GM21390 (cell line): ENCODE data around the gene ATP6V1B1.

Experiments
- ATAC-seq: cut with Tn5 transposase; IDR thresholded peaks from one replicate; pipeline ENCODE4 v1.9.1; 2021; ENCODE audit not compliant: unreplicated experiment

ATP6V1B1 gene

DNA sequence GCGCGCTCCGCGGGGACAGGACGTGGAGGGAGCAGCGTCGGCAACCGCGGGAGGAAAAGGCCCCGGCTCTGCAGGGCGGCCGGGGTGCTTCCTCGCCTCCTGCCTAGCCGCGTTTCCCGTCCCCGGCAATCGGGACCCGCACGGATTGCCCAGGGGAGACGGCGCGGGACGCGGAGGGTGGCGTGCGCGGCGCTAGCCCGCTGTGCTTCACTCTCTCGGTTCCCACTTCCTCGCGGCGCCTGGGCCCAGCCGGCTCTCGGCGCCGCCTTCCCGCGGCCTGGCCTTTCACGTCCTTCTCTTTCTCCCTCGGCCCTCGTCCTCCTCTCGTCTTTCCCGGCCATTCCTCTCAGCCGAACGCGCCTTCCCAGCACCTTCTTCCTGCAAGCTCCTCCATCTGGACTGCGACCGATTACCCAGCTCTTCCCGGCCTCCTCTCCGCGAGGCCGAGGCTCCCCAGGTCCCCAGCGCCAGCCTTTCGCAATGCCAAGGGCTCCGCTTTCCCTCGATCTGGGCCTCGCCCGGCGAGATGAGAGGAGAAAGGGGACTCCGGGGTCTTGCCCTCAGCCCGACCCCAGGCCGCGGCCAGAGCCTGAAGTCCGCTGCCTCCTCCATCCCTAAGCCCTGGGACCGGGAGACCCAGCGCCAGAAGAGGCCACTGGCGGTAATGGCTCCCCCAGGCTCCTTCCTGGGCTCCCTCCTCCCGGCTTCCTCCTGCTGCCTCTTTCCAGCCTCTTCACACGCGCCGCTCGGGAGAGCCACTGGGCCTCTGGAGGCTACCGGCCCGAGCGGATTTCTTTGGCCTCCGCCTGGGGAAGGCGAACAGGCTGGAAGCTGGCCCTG lies 34.3 kb upstream of the ATP6V1B1 start:
- no peak for ATAC-seq

DNA sequence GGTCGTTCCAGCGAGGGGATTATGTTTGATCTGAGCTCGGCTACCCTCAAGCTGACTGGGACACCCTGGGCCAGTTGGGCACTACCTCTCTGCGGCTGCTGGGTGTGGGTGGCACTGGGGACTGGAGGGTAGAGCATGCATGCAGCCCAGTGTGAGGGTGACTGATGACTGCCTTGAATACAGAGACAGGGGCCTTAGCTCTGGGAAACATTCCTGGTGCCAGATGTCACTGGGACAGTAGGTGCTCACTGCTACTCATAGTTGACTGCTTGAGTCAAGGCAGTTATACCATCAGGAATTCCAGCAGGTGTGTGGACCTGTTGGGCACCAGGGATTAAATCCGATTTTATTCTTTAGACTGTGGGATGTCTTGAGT lies 33.6 kb upstream of the ATP6V1B1 start:
- no peak for ATAC-seq

DNA sequence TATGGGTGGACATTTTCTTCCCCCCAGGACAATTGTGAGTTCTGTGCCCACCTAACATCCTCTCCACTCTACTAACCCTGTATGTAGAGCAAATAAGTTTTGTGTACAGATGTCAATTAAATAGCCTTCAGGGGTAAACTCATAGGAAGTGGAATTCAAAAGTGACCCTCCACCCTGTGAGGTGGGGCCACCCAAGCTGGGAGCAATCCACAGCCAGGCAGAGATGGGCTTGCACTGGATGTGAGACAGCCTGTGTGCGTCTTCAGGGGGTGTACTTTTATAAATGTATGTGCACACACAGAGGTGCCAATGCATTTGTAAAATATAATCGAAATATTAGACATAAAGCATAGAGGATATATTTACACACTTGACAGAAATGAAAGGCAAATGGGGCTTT lies 33.1 kb upstream of the ATP6V1B1 start:
- ATAC-seq: no peak

DNA sequence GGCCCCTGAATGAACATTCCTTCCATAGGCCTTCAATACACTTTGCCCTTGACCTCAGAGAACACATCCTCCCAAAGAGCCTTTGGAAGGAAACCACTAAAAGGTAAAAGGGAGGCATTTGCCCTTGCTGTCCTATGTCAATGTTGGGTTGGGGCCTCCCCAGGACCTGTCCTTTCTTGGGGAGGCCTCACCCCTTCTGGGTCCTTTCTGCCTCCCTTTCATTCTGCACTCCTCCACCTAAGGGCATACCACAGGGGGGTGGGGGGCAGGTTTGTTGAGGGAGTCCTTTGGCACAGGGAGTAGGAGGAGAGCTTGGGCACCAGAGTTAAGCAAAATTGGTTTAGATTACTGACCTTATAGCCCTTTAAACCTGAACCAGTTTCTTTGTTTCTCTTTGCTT lies 32.5 kb upstream of the ATP6V1B1 start:
- no peak for ATAC-seq

- ATAC-seq: no peak
These were observed 31.9 kb upstream of the ATP6V1B1 start for GRCh38 chr2:70903641-70904340.

- ATAC-seq: no peak
These were observed 31.1 kb upstream of the ATP6V1B1 start for GRCh38 chr2:70904371-70905216.

GRCh38 chr2:70905443-70906421 lies 30.0 kb upstream of the ATP6V1B1 start:
- no peak for ATAC-seq

DNA sequence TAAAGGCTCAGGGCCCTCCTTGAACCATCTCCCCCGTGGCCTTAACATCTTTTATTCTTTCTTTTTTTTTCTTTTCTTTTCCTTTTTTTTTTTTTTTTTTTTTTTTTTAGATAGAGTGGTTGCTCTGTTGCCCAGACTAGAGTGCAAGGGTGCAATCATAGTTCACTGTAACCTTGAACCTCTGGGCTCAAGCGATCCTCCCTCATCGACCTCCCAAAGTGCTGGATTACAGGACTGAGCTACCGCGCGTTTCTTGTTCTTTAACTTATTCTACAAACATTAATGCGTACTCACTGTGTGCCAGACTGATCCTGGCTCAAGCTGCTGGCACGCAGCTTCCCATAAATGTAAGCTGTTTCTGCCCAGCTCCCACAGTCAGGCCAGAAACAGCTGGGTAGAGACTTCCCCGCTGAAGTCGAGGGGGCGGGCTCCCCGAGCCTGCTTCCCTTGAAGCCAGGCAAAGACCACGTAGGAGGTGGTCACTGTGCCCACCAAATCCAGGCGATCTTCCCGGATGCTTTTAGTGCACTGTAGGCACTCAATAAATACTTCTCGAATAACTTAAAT lies 29.2 kb upstream of the ATP6V1B1 start:
- ATAC-seq: no peak

DNA sequence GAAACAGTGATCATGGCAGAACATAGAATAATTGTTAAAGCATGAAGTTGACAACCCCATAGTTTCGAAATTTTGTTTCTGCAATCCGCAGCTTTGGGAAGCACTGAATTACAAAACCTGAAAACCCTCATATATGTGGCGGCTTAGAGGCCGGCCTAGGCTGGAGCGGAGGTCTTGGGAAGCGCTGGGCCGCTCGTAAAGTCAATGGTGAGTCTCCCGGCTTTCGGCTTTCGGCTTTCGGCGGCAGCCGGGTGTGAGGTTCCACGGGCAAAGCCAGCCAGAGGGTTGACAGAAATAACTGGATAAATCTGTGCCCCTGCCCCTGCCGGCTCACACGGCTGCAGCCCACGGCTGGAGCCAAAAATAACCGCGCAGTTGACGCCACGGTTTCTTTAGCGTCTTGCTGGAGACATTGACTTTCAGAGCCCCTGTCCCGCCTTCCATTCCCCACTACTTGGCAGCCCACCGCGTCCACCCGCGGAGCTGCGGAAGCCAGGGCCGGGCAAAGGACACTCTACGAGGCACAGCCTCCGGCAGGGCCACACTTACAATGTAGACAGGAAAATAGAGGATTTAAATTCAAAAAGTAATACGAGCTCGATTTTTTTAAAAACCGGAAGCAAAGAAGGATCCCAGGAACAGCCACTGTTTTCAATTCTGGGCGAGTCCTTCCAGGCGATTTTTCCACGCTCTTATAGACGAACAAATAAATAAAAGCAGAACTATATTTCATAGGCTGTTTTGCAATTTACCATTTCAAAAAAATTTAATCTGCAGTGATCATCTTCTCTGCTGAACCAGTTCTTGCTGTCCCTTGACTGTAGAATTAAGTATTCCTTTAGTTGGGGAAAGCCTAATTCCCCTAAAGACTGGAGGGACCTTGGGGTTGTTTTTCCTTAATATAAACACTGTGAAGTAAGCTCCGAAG lies 28.3 kb upstream of the ATP6V1B1 start:
- no peak for ATAC-seq

DNA sequence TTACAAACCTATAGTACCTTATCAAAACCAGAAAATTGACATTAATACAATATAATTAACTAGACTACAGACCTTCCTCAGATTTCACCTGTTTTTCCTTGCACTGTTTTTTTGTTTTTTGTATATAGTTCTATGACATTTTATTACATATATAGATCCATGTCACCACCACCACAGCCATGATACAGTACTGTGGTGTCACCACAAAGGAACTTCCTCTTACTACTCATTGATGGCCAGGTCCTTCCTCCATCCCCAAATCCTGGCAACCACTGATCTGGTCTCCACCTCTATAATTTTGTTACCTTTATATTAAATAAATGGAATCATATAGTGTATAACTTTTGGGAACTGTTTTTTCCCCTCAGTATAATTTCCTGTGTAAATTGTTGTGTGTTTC lies 19.4 kb upstream of the ATP6V1B1 start:
- no peak for ATAC-seq

- no peak for ATAC-seq
These were observed 17.7 kb upstream of the ATP6V1B1 start for GRCh38 chr2:70918016-70918415.

DNA sequence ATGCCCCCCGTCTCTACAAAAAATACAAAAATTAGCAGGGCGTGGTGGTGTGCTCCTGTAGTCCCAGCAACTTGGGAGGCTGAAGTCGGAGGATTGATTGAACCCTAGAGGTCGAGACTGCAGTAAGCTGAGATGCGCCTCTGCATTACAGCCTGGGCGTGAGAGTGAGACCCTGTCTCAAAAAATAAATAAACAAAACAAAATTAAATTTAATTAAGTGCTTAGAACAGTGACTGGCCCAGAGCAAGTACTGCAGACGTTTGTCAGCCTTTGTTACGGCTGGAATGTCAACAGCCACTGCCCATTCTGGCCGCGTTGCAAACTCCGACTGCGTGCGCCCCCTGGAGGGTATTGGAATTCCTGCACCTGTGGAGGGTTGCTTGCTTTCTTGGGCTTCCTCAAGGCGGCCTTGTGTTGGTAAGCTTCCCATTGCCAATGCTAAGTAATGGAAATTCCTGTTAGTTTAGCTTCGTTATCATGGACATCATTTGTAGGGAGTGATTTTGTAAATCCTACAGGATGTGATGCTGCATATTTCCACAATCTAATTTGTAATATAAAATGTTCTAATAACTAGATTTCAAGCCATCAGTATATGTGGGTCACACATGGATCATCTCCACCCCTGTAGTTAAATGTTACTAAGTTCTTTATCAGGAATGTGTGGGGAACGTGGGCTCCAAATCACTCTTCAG lies 15.9 kb upstream of the ATP6V1B1 start:
- no peak for ATAC-seq

GRCh38 chr2:70920367-70920715 lies 15.4 kb upstream of the ATP6V1B1 start:
- no peak for ATAC-seq

GRCh38 chr2:70921031-70921430 lies 14.7 kb upstream of the ATP6V1B1 start:
- no peak for ATAC-seq

DNA sequence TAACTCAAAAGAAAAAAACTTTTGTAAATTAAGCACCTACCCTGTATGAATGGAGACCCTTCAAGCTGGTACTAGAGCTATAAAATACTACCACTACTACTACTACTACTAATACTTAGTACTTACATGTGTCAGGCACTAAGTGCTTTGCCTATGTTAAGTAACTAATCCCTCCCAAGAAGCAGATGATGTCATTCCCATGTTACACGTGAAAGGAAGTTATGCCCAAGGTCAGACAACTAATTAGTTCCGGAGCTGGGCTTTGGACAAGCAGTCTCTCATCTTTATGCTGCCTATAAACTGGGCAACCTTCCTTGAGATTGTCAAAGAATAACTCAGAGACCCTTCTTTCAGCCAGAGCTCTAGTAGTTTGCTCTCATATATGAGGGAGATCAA lies 13.9 kb upstream of the ATP6V1B1 start:
- ATAC-seq: no peak

- ATAC-seq: no peak
These were observed 13.2 kb upstream of the ATP6V1B1 start for GRCh38 chr2:70922235-70923234.

- no peak for ATAC-seq
These were observed 12.2 kb upstream of the ATP6V1B1 start for GRCh38 chr2:70923378-70924015.
